ENCODE measurements around the gene RNASEL. TPM values are rescaled to one million over a fixed set of nuclear protein-coding genes. Genes with fewer than 3 reads are reported as not detected.

The RNASEL gene
- total RNA-seq, 2 donors from 2014 or later, result 2.7 to 8.4 TPM

DNA sequence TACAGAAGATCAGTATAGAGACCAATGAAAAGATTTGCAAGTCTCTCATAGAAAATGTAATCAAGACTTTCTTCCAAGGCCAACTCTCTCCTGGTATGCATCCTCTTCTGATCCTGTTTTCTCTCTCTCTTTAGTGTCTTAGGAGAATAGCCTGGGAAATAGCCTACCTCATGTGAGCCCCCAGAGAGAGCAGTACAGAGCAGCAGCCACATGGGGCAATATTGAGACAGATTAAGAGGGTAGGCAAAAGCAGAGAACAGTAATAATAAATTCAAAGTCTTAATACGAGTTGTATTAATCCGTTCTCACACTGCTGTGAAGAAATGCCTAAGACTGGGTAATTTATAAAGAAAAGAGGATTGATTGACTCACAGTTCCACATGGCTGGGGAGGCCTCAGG, 61.4 kb downstream of the RNASEL start:
- H3K27me3 Mint-ChIP-seq, result peaks cover 14% of the 10 kb centered on the region
- no peak overlapping the region for H3K27ac Mint-ChIP-seq
- H3K36me3 Mint-ChIP-seq (ENCODE audit: low read depth), result no peaks in the 10 kb centered on the region
- H3K4me3 Mint-ChIP-seq, result no peak overlapping the region
- ATAC-seq (replicated peaks), result no peak
- H3K9me3 Mint-ChIP-seq, result peaks cover 8% of the 10 kb centered on the region
- H3K4me1 Mint-ChIP-seq, result no peaks in the 10 kb centered on the region

DNA sequence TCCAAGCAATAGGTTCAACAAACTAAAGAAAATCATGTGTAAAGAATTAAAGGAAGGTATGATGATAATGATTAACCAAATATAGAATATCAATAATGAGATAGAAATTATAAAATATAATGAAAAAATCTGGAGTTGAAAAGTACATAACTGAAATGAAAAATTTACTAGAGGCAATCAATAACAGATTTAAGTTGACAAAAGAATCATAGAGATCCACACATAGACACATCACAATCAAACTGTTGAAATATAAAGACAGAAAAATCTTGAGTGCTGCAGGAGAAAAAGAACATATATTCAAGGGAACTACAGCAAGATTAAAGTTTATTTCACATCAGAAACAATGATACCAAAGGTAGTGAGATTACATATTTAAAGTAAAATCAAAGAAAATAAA, 63.7 kb downstream of the RNASEL start:
- Mint-ChIP-seq H3K4me3 (no peak overlapping the region), H3K27me3 (peaks cover 22% of the 10 kb centered on the region), H3K27ac (no peak overlapping the region), H3K4me1 (no peaks in the 10 kb centered on the region), H3K9me3 (peaks cover 11% of the 10 kb centered on the region), H3K36me3 (ENCODE audit: low read depth) (no peaks in the 10 kb centered on the region)
- ATAC-seq (replicated peaks), result no peak

Other genes starting within 250 kb of the RNASEL start
- 100 to 1,000 TPM; 159 to 236 TPM for gene GLUL, start 197.5 kb downstream of the RNASEL start, total RNA-seq
- gene TEDDM1, start 188.6 kb downstream of the RNASEL start, total RNA-seq, result not detected
- gene RGSL1, start 139.1 kb downstream of the RNASEL start, total RNA-seq, result not detected
- gene RGS16, start 15.1 kb upstream of the RNASEL start, total RNA-seq, result 10 to 100 TPM in 1 of 2 donors, 1 to 10 TPM in 1; 9.7 to 32.1 TPM
- gene RGS8, start 95.3 kb upstream of the RNASEL start, total RNA-seq, result under 1 TPM; 0.04 to 0.08 TPM
- gene NPL, start 200.5 kb upstream of the RNASEL start, total RNA-seq, result 1 to 10 TPM in 1 of 2 donors, under 1 TPM in 1; 0.90 to 1.4 TPM